CD4-positive, CD25-positive, alpha-beta regulatory T cell (primary cell): ENCODE data around the gene CYP4F22. TPM values are rescaled to one million over a fixed set of nuclear protein-coding genes. Genes with fewer than 3 reads are reported as not detected.

Source experiments
- ATAC-seq, 2 donors: fragments of 150-1000 bp; cut with Tn5 transposase; one replicate each; pipeline ENCODE4 v1.10.0; 2021; ENCODE audit warnings: low read depth in 2 of 2, moderate number of reproducible peaks in 2 of 2, moderate library complexity in 1 of 2
- DNase-seq, 3 donors: peaks; one replicate each; pipeline versions ENCODE4 v3.0.0 to v3.0.0-alpha.2; 2012 to 2022; ENCODE audit warnings: mixed read lengths in 1 of 3
- H3K27ac ChIP-seq: one replicate; pipeline ENCODE4 v1.7.0; 2013; ENCODE audit warnings: mild to moderate bottlenecking, low read length; ENCODE audit not compliant: insufficient read depth, poor library complexity, severe bottlenecking
- H3K27me3 ChIP-seq: one replicate; pipeline ENCODE4 v1.7.0; 2013; ENCODE audit warnings: low read length; ENCODE audit not compliant: control insufficient read depth, insufficient read depth
- H3K36me3 ChIP-seq: one replicate; pipeline ENCODE4 v1.7.0; 2013; ENCODE audit warnings: mild to moderate bottlenecking, low read length, moderate library complexity; ENCODE audit not compliant: control insufficient read depth, insufficient read depth
- H3K4me1 ChIP-seq: 2 replicates; pipeline ENCODE4 v1.7.0; 2013; ENCODE audit warnings: mild to moderate bottlenecking, low read length; ENCODE audit not compliant: insufficient read depth, control insufficient read depth, poor library complexity, severe bottlenecking
- H3K4me3 ChIP-seq: one replicate; pipeline ENCODE4 v1.7.0; 2013; ENCODE audit warnings: low read depth, mild to moderate bottlenecking, low read length, moderate library complexity
- H3K9me3 ChIP-seq, 2 experiments: 1 replicate in 1 of 2; 2 replicates in 1 of 2; pipeline ENCODE4 v1.7.0; 2013; ENCODE audit warnings: low read length in 2 of 2, mild to moderate bottlenecking in 1 of 2, moderate library complexity in 1 of 2; ENCODE audit not compliant: control insufficient read depth in 2 of 2
- H3K27ac Mint-ChIP-seq, 3 donors: one replicate each; pipeline ENCODE4 v1.8.0; 2020 to 2022; ENCODE audit warnings: mild to moderate bottlenecking in 3 of 3, mixed read lengths in 3 of 3, moderate library complexity in 2 of 3
- H3K27me3 Mint-ChIP-seq: one replicate; pipeline ENCODE4 v1.8.0; 2022; ENCODE audit warnings: mild to moderate bottlenecking, mixed read lengths
- H3K36me3 Mint-ChIP-seq: one replicate; pipeline ENCODE4 v1.8.0; 2020; ENCODE audit warnings: mixed read lengths
- H3K4me1 Mint-ChIP-seq, 4 donors: one replicate each; pipeline ENCODE4 v1.8.0; 2020 to 2022; ENCODE audit warnings: mixed read lengths in 4 of 4, mild to moderate bottlenecking in 1 of 4
- H3K4me3 Mint-ChIP-seq, 4 donors: one replicate each; pipeline ENCODE4 v1.8.0; 2020 to 2022; ENCODE audit warnings: mild to moderate bottlenecking in 4 of 4, mixed read lengths in 4 of 4, moderate library complexity in 3 of 4
- H3K9me3 Mint-ChIP-seq, 7 donors: one replicate each; pipeline ENCODE4 v1.8.0; 2020 to 2022; ENCODE audit warnings: mixed read lengths in 7 of 7, mild to moderate bottlenecking in 3 of 7, moderate library complexity in 2 of 7
- polyA plus RNA-seq, 4 donors: library from polyadenylated mRNA; unstranded; fragments of 300-500 nt; fragmentation: Illumina TruSeq; gene quantifications; one replicate each; pipeline ENCODE4 v1.2.3, GENCODE V29; 2021
- total RNA-seq: library from RNA; stranded (reverse); gene quantifications from one replicate; pipeline ENCODE4 v1.2.3, GENCODE V29; 2022

CYP4F22 gene
- total and polyA plus RNA-seq, 5 donors from 2014 or later: 0.06 to 0.54 (median 0.21) TPM; not detected in 2

DNA sequence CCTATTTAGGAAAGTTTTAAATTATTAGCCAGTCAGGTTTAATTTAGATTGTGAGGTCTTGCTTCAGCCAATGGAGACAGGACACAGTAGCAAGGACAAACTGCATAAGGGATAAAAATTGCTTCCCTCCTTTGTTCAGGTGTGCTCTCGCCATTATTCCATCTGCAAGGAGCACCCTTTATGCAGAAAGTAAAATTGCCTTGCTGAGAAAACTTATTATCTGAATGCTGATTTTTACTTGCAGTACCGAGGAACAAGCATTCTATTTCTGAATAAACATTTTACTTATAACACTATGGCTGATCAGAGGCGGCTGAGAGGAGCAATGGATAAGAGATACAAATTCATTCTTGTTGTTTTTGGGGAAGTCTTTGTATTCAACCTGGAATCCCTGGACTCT lies 8.0 kb downstream of the CYP4F22 start:
- Histone ChIP-seq H3K27ac (no peak overlapping the region), H3K27me3 (no peaks in the 10 kb centered on the region), H3K4me1 (peaks cover 15% of the 10 kb centered on the region), H3K4me3 (no peak overlapping the region), H3K9me3 (peaks cover 7 to 14% of the 10 kb centered on the region in 2 experiments), H3K36me3 (no peaks in the 10 kb centered on the region)
- H3K27me3 Mint-ChIP-seq: peaks cover 4% of the 10 kb centered on the region
- H3K27ac Mint-ChIP-seq: peak overlapping the region in 1 of 3 donors; percentile 67
- H3K36me3 Mint-ChIP-seq: no peaks in the 10 kb centered on the region
- no peak for ATAC-seq
- no peak for DNase-seq
- H3K9me3 Mint-ChIP-seq: peaks cover 0 to 9% (median 1%) of the 10 kb centered on the region in 7 donors
- H3K4me3 Mint-ChIP-seq: no peak overlapping the region
- peaks cover 5 to 27% (median 17%) of the 10 kb centered on the region in 4 donors for H3K4me1 Mint-ChIP-seq

- Mint-ChIP-seq H3K4me1 (peaks cover 5 to 27% (median 16%) of the 10 kb centered on the region in 4 donors), H3K36me3 (no peaks in the 10 kb centered on the region), H3K4me3 (no peak overlapping the region), H3K27ac (no peak overlapping the region), H3K27me3 (peaks cover 4% of the 10 kb centered on the region), H3K9me3 (peaks cover 0 to 9% (median 1%) of the 10 kb centered on the region in 7 donors)
- H3K4me3 ChIP-seq: no peak overlapping the region
- DNase-seq: no peak
- no peaks in the 10 kb centered on the region for H3K27me3 ChIP-seq
- ATAC-seq: no peak
- H3K9me3 ChIP-seq: peaks cover 7 to 14% of the 10 kb centered on the region in 2 experiments
- H3K36me3 ChIP-seq: no peaks in the 10 kb centered on the region
- peaks cover 15% of the 10 kb centered on the region for H3K4me1 ChIP-seq
- no peak overlapping the region for H3K27ac ChIP-seq
Measured at GRCh38 chr19:15517778-15518177, 9.5 kb downstream of the CYP4F22 start.

DNA sequence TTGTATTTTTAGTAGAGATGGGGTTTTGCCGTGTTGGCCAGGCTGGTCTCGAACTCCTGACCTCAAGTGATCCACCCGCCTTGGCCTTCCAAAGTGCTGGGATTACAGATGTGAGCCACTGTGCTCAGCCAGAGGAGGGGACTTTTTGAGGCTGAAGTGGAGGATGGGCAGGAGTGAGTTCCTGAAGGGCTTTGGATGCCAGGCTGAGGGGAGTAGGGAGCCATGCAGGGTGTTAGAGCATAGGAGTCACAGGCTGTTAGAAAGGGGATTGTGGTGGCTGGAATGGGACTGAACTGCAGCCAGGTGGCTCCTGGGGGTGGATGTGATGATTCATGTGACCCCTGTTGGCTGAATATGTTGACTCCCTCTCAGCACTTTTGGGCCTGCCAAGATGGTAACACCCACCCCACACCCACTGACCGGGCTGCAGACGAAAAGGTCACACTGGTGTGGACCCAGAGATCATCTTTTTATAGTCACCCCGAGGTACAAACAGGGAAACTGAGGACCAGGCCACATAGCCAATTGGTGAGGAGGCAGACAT lies 11.2 kb downstream of the CYP4F22 start:
- H3K4me3 Mint-ChIP-seq: peak overlapping the region in 1 of 4 donors; percentile 26
- ATAC-seq: no peak
- no peak overlapping the region for H3K4me3 ChIP-seq

GRCh38 chr19:15524781-15525180 lies 16.5 kb downstream of the CYP4F22 start:
- H3K4me3 ChIP-seq: no peak overlapping the region
- H3K27ac ChIP-seq: no peak overlapping the region
- no peaks in the 10 kb centered on the region for H3K27me3 ChIP-seq
- no peaks in the 10 kb centered on the region for H3K36me3 ChIP-seq
- ATAC-seq (no peak), DNase-seq (no peak)
- no peaks in the 10 kb centered on the region for H3K4me1 ChIP-seq
- H3K9me3 Mint-ChIP-seq: peaks cover 0 to 4% (median 0%) of the 10 kb centered on the region in 7 donors
- H3K27ac Mint-ChIP-seq: no peak overlapping the region
- no peaks in the 10 kb centered on the region for H3K9me3 ChIP-seq
- peaks cover 20% of the 10 kb centered on the region for H3K27me3 Mint-ChIP-seq
- H3K4me3 Mint-ChIP-seq: no peak overlapping the region
- peaks cover 0 to 7% (median 3%) of the 10 kb centered on the region in 4 donors for H3K4me1 Mint-ChIP-seq
- H3K36me3 Mint-ChIP-seq: no peaks in the 10 kb centered on the region

More for the DNA sequence above, 11.2 kb downstream of the CYP4F22 start:
- Histone ChIP-seq H3K27me3 (no peaks in the 10 kb centered on the region), H3K4me1 (peaks cover 9% of the 10 kb centered on the region), H3K27ac (no peak overlapping the region), H3K9me3 (peaks cover 7 to 14% of the 10 kb centered on the region in 2 experiments), H3K36me3 (no peaks in the 10 kb centered on the region)
- no peak for DNase-seq
- Mint-ChIP-seq H3K36me3 (no peaks in the 10 kb centered on the region), H3K4me1 (peaks cover 5 to 17% (median 13%) of the 10 kb centered on the region in 4 donors), H3K9me3 (peaks cover 0 to 9% (median 1%) of the 10 kb centered on the region in 7 donors), H3K27ac (no peak overlapping the region), H3K27me3 (peaks cover 9% of the 10 kb centered on the region)

DNA sequence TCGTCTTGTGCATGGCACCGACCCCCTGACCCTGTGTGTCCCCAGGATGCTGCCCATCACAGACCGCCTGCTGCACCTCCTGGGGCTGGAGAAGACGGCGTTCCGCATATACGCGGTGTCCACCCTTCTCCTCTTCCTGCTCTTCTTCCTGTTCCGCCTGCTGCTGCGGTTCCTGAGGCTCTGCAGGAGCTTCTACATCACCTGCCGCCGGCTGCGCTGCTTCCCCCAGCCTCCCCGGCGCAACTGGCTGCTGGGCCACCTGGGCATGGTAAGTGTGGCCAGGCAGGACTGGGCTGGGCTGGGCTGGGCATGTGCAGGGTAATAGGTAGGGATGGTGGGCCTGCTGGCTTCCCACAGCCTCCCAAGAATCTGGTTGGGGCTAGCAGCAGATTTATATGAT lies 17.0 kb downstream of the CYP4F22 start:
- Mint-ChIP-seq H3K9me3 (peaks cover 0 to 6% (median 0%) of the 10 kb centered on the region in 7 donors), H3K36me3 (peaks cover under 1% of the 10 kb centered on the region), H3K4me3 (no peak overlapping the region), H3K27me3 (peaks cover 21% of the 10 kb centered on the region), H3K4me1 (peaks cover 0 to 8% (median 3%) of the 10 kb centered on the region in 4 donors), H3K27ac (no peak overlapping the region)
- no peaks in the 10 kb centered on the region for H3K36me3 ChIP-seq
- no peak for ATAC-seq
- no peak overlapping the region for H3K27ac ChIP-seq
- peaks cover 0 to 3% of the 10 kb centered on the region in 2 experiments for H3K9me3 ChIP-seq
- H3K4me1 ChIP-seq: no peaks in the 10 kb centered on the region
- no peaks in the 10 kb centered on the region for H3K27me3 ChIP-seq
- H3K4me3 ChIP-seq: no peak overlapping the region
- DNase-seq: no peak

DNA sequence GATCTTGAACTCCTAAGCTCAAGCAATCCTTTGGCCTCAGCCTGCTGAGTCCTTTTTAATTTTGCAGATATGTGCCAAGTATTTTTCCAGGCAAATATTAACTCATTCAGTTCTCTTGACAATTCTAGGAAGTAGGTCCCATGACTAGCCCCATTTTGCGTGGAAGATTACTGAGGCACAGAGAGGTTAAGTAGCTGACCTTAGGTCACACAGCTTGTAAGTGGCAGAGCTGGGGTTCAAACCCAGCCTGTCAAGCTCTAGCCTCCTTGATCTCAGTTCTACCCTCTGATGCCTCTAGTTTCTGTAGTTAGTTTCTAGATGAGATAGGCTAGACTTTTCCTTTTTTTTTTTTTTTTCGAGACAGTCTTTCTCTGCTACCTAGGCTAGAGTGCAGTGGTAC lies 18.1 kb downstream of the CYP4F22 start:
- Mint-ChIP-seq H3K4me3 (no peak overlapping the region), H3K27me3 (peaks cover 25% of the 10 kb centered on the region), H3K4me1 (peaks cover 0 to 10% (median 0%) of the 10 kb centered on the region in 4 donors), H3K27ac (no peak overlapping the region), H3K36me3 (peaks cover 3% of the 10 kb centered on the region), H3K9me3 (peaks cover 0 to 8% (median 2%) of the 10 kb centered on the region in 7 donors)
- Histone ChIP-seq H3K4me3 (no peak overlapping the region), H3K27me3 (no peaks in the 10 kb centered on the region), H3K9me3 (peaks cover 0 to 10% of the 10 kb centered on the region in 2 experiments), H3K4me1 (no peaks in the 10 kb centered on the region), H3K27ac (no peak overlapping the region), H3K36me3 (no peaks in the 10 kb centered on the region)
- ATAC-seq (no peak), DNase-seq (no peak)

GRCh38 chr19:15527705-15528104 lies 19.4 kb downstream of the CYP4F22 start:
- ATAC-seq (no peak), DNase-seq (no peak)
- H3K27me3 ChIP-seq: no peaks in the 10 kb centered on the region
- no peak overlapping the region for H3K27ac Mint-ChIP-seq
- peaks cover 0 to 8% (median 2%) of the 10 kb centered on the region in 7 donors for H3K9me3 Mint-ChIP-seq
- H3K4me3 Mint-ChIP-seq: no peak overlapping the region
- H3K9me3 ChIP-seq: peaks cover 0 to 10% of the 10 kb centered on the region in 2 experiments
- peaks cover 25% of the 10 kb centered on the region for H3K27me3 Mint-ChIP-seq
- no peaks in the 10 kb centered on the region for H3K4me1 ChIP-seq
- H3K4me3 ChIP-seq: no peak overlapping the region
- H3K4me1 Mint-ChIP-seq: peaks cover 0 to 10% (median 1%) of the 10 kb centered on the region in 4 donors
- no peak overlapping the region for H3K27ac ChIP-seq
- H3K36me3 Mint-ChIP-seq: peaks cover 3% of the 10 kb centered on the region
- no peaks in the 10 kb centered on the region for H3K36me3 ChIP-seq
